GM12873 (cell line): ENCODE results near the gene LRRC57.

ENCODE experiments used
- CTCF ChIP-seq: IDR thresholded peaks from 2 replicates; pipeline ENCODE4 v1.5.1; 2012; ENCODE audit warnings: low read depth, mild to moderate bottlenecking, moderate library complexity, low read length, control low read depth; ENCODE audit not compliant: insufficient read depth; ENCODE audit errors: missing control alignments

The LRRC57 gene

GRCh38 chr15:42507514-42507913 lies 41.1 kb downstream of the LRRC57 start:
- TF ChIP-seq CTCF: no peak

GRCh38 chr15:42504631-42505030 lies 44.0 kb downstream of the LRRC57 start:
- TF ChIP-seq CTCF: no peak

- TF ChIP-seq CTCF: no peak
Measured at GRCh38 chr15:42503825-42504224, 44.8 kb downstream of the LRRC57 start.

DNA sequence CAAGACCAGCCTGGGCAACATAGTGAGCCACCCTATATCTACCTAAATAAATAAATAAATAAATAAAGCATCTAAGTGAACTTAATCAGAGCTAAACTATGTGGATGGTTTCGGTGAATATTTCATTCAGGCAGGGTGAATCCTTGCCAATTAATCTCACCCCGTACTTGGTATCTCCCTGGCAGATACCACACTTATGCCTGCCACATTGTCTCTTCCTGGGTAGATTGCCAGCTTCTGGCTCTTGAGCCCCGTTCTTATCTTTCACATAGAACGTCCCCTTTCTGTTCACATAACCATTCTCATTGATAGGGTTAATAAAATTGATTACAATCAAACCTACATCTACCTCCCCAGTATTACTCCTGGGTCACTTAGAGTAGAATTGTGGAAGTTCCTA lies 46.1 kb downstream of the LRRC57 start:
- no peak for TF ChIP-seq CTCF

GRCh38 chr15:42499858-42500609 lies 48.6 kb downstream of the LRRC57 start:
- TF ChIP-seq CTCF: no peak

GRCh38 chr15:42498212-42499068 lies 50.2 kb downstream of the LRRC57 start:
- TF ChIP-seq CTCF: no peak
